NCI-H2171 (cell line): ENCODE measurements around the gene OR8G5.

Source experiments
- DNase-seq: peaks from one replicate; lab custom pipeline; 2025; lab: John Stamatoyannopoulos, UW

OR8G5 gene

DNA sequence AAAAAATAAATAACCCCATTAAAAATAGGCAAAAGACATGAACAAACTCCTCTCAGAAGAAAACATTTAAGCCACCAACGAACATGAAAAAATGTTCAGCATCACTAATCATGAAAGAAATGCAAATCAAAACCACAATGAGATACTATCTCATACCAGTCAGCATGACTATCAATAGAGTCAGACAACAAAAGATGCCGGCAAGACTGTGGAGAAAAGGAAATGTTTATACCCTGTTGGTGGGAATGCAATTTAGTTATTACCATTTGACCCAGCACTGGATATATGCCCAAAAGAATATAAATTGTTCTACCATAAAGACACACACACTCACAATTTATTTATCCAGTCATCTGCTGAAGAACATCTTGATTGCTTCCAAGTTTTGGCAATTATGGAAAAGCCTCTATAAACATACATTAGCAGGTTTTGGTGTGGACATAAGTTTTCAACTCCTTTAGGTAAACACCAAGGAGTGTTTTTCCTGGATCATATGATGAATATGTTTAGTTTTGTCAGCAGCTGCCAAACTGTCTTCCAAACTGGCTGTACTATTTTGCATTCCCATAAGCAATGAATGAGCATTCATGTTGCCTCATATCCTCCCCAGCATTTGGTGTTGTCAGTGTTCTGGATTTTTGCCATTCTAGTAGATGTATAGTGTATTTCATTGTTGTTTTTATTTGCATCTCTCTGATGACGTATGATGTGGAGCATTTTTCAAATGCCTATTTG lies 29.6 kb downstream of the OR8G5 start:
- no peak for DNase-seq

DNA sequence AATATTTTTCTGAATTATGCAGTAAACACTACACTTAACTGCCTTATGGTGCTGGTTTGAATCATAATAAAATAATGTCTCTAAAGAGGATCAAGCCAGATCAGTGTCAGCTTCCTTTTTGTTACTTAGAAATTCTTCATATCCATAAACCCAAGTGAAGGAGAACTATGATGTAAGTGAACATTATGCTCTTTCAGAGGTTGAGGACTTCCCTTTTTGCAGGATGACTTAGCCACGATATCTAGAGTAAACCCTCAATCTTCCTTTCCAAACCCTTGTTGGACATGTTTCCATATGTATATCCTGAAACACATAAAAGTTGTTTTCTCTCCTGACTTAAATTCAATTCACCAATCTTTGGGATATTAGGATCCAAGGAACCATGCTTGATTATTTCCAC lies 38.5 kb downstream of the OR8G5 start:
- no peak for DNase-seq

DNA sequence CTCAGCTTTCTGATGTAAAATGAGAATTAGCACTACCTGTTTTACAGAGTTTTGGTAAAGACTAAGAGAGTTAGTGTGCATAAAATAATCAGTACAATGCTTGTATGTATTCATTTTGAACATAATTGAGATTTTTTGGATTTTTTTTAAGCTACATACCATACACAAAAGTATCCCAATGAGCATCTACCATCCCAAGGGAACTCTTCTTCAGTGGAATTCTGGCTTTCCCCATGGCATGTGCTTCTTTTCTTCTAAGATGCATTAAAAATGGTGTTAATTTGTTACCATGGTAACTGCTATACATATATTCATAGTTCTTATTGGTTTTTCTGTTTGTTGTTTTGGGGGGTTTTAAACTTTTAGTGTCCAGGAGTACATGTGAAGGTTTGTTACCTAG lies 39.8 kb downstream of the OR8G5 start:
- no peak for DNase-seq

DNA sequence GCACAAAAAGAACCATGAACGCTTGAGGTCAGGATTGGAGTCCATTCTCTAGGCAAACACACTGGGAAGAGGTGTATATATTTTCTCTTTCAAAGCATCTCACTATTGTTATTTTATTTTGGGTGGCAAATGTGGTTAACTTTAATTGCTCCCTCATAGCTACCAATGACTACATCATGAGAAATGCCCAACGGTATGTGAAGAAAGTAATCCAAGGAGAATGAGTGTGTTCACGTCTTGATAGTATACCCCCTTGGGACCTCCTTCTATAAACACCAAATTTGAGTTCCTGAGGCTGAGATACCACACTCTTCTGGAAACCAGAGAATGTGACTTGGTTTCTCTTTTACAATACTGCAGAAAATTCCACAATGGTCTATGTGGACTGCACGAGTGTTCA lies 41.7 kb downstream of the OR8G5 start:
- no peak for DNase-seq

DNA sequence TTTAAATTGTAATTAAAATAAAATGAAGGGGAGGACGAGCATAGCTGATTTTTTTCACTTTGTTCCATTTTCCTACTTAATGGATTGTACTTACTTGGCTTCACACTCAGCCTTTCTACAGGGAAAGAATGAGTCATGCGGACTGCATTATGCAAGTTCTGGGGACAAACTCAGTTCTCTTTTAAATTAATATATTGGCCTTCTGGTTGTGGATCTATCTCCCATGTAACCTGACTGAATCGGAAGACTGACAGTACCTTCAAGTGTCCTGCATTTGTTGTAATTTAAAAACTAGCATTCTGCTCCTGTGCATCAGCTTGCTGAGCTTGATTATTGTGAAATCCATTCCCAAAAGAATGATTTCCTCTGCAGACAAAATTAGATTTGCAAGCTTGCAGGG lies 45.4 kb downstream of the OR8G5 start:
- no peak for DNase-seq

DNA sequence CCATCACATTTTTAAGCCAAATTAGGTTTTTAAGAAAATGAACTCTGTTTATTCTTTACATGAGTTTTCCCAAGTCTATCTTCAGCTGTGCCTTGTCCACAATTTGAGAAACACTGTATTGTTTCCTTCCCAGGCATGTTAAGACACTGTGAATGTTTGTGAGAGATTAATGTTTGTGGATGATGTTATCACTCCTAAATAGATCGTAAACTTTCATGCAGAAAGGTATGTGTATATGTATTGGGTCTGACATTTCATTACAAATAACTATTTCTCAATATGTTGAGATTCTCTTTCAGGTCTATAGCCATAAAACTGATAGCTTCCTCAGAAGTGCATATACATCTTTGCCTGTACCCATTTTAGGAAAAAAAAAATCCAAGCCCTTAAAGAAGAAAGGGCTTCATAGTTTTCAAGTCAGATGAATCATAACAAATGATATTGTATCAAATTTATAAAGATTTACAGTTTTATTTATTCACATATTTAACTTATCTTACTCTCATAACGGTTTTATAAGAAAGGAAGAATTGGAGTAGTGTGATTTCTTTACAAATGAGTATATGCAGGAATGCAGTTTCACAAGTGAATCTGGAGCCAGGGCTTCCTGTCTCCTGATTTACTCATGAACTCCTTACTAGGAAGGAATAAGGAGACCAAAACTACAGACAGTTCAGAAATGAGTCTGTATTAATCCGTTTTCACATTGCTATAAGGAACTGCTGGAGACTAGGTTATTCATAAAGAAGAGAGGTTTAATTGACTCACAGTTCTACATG lies 46.4 kb downstream of the OR8G5 start:
- no peak for DNase-seq

DNA sequence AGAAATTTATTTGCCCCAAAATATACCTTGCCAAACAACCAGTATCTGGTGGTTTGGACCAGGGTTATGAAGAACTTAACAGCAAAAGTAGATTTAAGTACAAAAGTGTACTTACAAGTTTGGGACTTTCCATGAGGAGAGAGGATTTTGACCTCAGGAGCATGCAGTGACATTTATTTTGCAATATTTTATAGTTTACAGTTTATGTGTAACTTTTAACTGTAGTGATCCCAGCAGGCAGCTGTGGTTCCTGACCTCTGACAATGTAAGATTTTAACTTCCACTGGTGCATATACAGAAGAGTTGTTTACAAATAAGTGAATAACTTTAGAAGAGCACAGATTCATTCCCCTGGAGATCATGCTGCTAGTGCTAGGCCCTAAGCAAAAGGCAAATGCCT lies 50.9 kb downstream of the OR8G5 start:
- no peak for DNase-seq

DNA sequence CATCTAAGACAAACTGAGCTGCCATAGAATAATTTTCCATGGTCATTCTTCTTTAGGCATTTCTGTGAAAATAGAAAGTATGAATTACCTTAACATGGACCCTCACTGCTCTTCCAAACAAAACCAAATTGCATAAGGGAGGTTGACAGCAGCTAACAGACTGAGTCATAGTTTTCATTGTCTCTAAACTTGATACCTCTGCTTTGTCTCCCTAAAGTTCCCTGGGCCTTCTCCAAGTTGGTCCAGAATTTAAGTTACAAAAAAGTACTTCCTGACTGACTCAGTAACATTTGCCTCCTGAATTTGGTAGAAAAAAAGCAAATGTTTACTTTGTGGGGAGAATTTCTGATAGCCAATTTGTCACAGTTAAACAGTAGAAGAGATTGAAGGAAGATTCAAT lies 54.5 kb downstream of the OR8G5 start:
- no peak for DNase-seq

DNA sequence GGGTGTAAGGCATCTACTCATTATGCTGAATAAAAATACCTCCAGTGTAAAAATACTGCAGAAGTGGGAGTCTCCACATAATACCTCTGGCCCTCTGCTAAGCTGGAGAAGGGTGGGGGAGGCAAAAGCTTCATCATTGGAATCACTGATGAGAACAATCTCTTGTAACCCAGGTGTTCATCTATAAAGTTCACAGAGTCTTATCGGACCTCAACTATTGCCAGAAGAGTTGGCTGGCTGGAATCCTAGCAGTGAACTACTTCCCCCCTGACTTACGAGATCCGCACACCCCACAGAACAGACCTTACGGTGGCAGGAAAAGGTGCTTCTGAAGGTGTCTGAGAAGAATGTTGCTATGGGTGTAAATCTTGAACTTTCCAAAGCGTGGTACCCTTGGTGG lies 55.1 kb downstream of the OR8G5 start:
- DNase-seq, result no peak

DNA sequence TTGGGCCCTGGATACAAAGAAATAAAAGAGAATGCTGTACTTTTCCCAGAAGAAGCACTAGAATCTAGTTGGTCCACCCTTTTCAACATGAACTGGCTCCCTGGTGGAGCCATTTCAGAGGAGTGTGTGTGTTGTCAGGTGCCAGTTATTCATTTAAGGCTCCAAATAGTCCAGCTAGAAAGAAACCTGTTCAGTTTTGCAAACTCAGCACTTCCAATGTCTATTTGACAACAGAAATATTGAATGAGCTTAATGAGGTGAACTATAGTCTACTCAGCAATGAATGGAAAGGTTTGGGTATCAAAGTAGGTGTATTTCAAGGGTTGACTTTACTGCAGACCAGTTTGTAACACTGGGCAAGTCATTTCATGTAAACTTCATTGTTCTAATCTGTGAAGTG lies 55.5 kb downstream of the OR8G5 start:
- DNase-seq, result no peak

DNA sequence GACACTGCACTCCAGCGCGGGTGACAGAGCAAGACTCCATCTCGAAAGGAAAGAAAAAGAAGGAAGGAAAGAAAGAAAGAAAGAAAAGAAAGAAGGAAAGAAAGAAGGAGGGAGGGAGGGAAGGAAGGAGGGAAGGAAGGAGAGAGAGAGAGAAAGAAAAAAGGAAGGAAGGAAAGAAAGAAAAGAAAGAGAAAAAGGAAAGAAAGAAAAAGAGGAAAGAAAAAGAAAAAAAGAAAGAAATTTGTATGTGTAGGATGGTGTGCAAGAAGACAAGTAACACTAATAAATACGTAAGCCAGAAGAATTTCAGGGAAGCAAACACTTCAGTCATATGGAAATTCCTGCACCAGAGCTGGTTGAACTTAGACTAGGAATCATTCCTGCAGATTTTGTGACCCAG lies 57.0 kb downstream of the OR8G5 start:
- DNase-seq, result no peak

DNA sequence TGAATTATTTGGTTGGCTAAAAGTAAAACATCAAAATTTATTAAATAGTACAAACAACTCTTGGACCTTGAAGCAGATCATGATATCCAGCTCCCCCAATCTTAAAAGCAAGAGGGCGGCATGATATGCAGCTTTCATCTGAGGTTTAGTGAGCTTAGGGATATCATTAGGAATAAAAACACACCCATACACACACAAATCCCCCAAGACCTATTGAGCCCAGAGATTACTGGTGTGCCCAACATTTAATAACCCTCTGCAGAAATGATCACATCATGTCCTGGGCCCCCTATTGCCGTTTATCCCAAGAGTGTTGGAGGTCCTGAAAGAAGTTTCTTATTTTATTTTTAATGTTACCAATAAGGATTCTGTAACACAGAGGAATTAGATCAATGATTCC lies 57.7 kb downstream of the OR8G5 start, which contains the start of gene OR8D1:
OR8D1 (minus strand) TSS at position 101 of the 400 bp plus-strand sequence. CDS start 3,183 bp downstream, outside the sequence.
- DNase-seq, result no peak

DNA sequence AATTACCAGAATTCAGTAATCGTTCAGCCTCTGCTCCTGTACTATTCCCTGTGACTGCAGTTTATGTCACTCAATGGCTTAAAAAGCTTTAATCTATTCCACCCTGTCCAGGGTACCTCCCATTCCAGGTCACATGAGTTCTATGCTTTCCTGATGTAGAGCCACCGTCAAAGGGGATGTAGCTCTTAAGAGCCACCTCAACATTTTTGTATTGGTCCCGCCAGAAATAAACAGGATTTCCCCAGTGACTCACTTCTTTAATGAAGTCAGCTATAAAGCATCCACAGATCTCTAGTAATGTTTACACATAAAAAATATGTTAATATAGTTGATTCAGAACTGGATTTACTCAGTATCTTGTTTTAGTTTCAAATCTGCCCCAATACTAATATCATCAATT lies 58.9 kb downstream of the OR8G5 start:
- no peak for DNase-seq
